ENCODE measurements around the gene MYL12A.

The MYL12A gene

GRCh38 chr18:3294435-3295080, 47.0 kb downstream of the MYL12A start:
- no peak for TF ChIP-seq FOXP2 (optimal IDR thresholded peaks at IDR 0.05; ENCODE audit: control extremely low read depth, extremely low read length, insufficient read depth)
- no peak for TF ChIP-seq POLR2AphosphoS5 (IDR thresholded peaks at IDR 0.05; ENCODE audit: borderline replicate concordance, low read depth, low read length)
- no peak for TF ChIP-seq EZH2 (IDR thresholded peaks at IDR 0.05)
- no peak overlapping the region for H3K9ac ChIP-seq (ENCODE audit: insufficient read length)
- no peak overlapping the region for H3K27ac ChIP-seq
- H3K9me3 ChIP-seq (ENCODE audit: low read depth, low read length): no peaks in the 10 kb centered on the region
- no peaks in the 10 kb centered on the region for H3K36me3 ChIP-seq (ENCODE audit: insufficient read depth, low read length)
- no peak for DNase-seq (ENCODE audit: low read depth, low spot score)
- no peak overlapping the region for H3K4me3 ChIP-seq

- Histone ChIP-seq H3K27ac (no peak overlapping the region), H3K9me3 (ENCODE audit: low read depth, low read length) (no peaks in the 10 kb centered on the region), H3K9ac (ENCODE audit: insufficient read length) (no peak overlapping the region), H3K36me3 (ENCODE audit: insufficient read depth, low read length) (no peaks in the 10 kb centered on the region), H3K4me3 (no peak overlapping the region)
- DNase-seq (ENCODE audit: low read depth, low spot score): no peak
- TF ChIP-seq POLR2AphosphoS5 (IDR thresholded peaks at IDR 0.05; ENCODE audit: borderline replicate concordance, low read depth, low read length) (peak; percentile 32; the same call in 1 of the 2 replicates), EZH2 (IDR thresholded peaks at IDR 0.05) (no peak), FOXP2 (optimal IDR thresholded peaks at IDR 0.05; ENCODE audit: control extremely low read depth, extremely low read length, insufficient read depth) (no peak)
Measured at GRCh38 chr18:3297025-3297984, 49.7 kb downstream of the MYL12A start.

- H3K9me3 ChIP-seq (ENCODE audit: low read depth, low read length): no peaks in the 10 kb centered on the region
- TF ChIP-seq FOXP2 (optimal IDR thresholded peaks at IDR 0.05; ENCODE audit: control extremely low read depth, extremely low read length, insufficient read depth): no peak
- no peak for TF ChIP-seq POLR2AphosphoS5 (IDR thresholded peaks at IDR 0.05; ENCODE audit: borderline replicate concordance, low read depth, low read length)
- TF ChIP-seq EZH2 (IDR thresholded peaks at IDR 0.05): no peak
- H3K27ac ChIP-seq: no peak overlapping the region
- H3K9ac ChIP-seq (ENCODE audit: insufficient read length): no peak overlapping the region
- no peak overlapping the region for H3K4me3 ChIP-seq
- H3K36me3 ChIP-seq (ENCODE audit: insufficient read depth, low read length): no peaks in the 10 kb centered on the region
- DNase-seq (ENCODE audit: low read depth, low spot score): no peak
Measured at GRCh38 chr18:3304832-3305231, 57.2 kb downstream of the MYL12A start.

GRCh38 chr18:3305354-3305762, 57.8 kb downstream of the MYL12A start:
- Histone ChIP-seq H3K27ac (no peak overlapping the region), H3K36me3 (ENCODE audit: insufficient read depth, low read length) (no peaks in the 10 kb centered on the region), H3K9me3 (ENCODE audit: low read depth, low read length) (no peaks in the 10 kb centered on the region), H3K9ac (ENCODE audit: insufficient read length) (no peak overlapping the region), H3K4me3 (no peak overlapping the region)
- DNase-seq (ENCODE audit: low read depth, low spot score): no peak
- TF ChIP-seq EZH2 (IDR thresholded peaks at IDR 0.05) (no peak), FOXP2 (optimal IDR thresholded peaks at IDR 0.05; ENCODE audit: control extremely low read depth, extremely low read length, insufficient read depth) (no peak), POLR2AphosphoS5 (IDR thresholded peaks at IDR 0.05; ENCODE audit: borderline replicate concordance, low read depth, low read length) (no peak)

All from SK-N-MC (cell line).